OCI-LY1 (cell line): ENCODE results near the gene CHAF1A.

Source experiments
- CTCF ChIP-seq: fragments of 200-600 bp; sonication (generic), shearing (Covaris generic); IDR thresholded peaks from 2 replicates; pipeline ENCODE4 v1.5.1; 2017; ENCODE audit warnings: mild to moderate bottlenecking, antibody characterized with exemption, low read length, moderate library complexity, mixed read lengths
- EZH2 ChIP-seq: fragments of 200-600 bp; sonication (generic), shearing (Covaris generic); IDR thresholded peaks from 2 replicates; pipeline ENCODE4 v1.8.0; 2017; ENCODE audit warnings: borderline replicate concordance, mixed run types, mild to moderate bottlenecking, antibody characterized with exemption, low read length, moderate library complexity, mixed read lengths

- no peak for TF ChIP-seq CTCF
- TF ChIP-seq EZH2 = no peak
Observed at GRCh38 chr19:4389511-4390016, 12.9 kb upstream of the CHAF1A start.
